ENCODE measurements around the gene P2RY8.

The P2RY8 gene

GRCh38 chrX:1502853-1503252 lies 34.1 kb downstream of the P2RY8 start:
- TF ChIP-seq, protein P1, sequence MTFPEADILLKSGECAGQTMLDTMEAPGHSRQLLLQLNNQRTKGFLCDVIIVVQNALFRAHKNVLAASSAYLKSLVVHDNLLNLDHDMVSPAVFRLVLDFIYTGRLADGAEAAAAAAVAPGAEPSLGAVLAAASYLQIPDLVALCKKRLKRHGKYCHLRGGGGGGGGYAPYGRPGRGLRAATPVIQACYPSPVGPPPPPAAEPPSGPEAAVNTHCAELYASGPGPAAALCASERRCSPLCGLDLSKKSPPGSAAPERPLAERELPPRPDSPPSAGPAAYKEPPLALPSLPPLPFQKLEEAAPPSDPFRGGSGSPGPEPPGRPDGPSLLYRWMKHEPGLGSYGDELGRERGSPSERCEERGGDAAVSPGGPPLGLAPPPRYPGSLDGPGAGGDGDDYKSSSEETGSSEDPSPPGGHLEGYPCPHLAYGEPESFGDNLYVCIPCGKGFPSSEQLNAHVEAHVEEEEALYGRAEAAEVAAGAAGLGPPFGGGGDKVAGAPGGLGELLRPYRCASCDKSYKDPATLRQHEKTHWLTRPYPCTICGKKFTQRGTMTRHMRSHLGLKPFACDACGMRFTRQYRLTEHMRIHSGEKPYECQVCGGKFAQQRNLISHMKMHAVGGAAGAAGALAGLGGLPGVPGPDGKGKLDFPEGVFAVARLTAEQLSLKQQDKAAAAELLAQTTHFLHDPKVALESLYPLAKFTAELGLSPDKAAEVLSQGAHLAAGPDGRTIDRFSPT (tag by site-specific recombination; IDR thresholded peaks at IDR 0.05) = no peak
- H3K27ac ChIP-seq (ENCODE audit: extremely low read depth, low read depth, low read length) = no peak overlapping the region
- no peaks in the 10 kb centered on the region for H3K9me3 ChIP-seq (ENCODE audit: control insufficient read depth, insufficient read depth, low read depth, low read length)
- ChIA-PET POLR2A (no interaction called here), CTCF (no interaction called here)
- H3K4me1 ChIP-seq (ENCODE audit: control insufficient read depth, insufficient read depth, low read length) = no peaks in the 10 kb centered on the region
- no peaks in the 10 kb centered on the region for H3K36me3 ChIP-seq (ENCODE audit: control insufficient read depth in 2 of 2, insufficient read depth in 1 of 2, low read length in 2 of 2)
- H3K4me3 ChIP-seq (ENCODE audit: low read depth, low read length) = no peak overlapping the region

DNA sequence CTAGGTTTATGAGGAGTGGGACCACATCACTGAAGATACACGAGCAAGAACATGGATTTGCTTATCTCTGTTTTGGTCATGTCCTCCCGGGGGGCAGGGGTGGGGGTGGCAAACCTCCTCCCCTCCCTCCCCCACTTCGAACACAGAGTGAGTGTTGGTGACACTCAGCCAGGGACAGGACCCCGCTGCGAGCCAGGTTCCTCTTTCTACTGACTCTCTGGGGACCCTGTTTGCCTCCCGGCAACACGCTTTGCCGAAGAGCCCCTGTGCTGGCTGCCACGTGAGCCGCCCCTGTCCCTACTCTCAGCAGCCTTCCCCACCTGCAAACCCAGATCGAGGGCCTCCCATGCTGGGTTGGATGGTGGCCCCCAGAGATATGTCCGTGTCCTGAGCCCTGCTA lies 34.7 kb downstream of the P2RY8 start:
- Histone ChIP-seq H3K36me3 (ENCODE audit: control insufficient read depth in 2 of 2, insufficient read depth in 1 of 2, low read length in 2 of 2) (no peaks in the 10 kb centered on the region), H3K9me3 (ENCODE audit: control insufficient read depth, insufficient read depth, low read depth, low read length) (no peaks in the 10 kb centered on the region), H3K4me1 (ENCODE audit: control insufficient read depth, insufficient read depth, low read length) (no peaks in the 10 kb centered on the region), H3K27ac (ENCODE audit: extremely low read depth, low read depth, low read length) (no peak overlapping the region), H3K4me3 (ENCODE audit: low read depth, low read length) (no peak overlapping the region)
- no peak for TF ChIP-seq ZNF2 (tag by site-specific recombination; IDR thresholded peaks at IDR 0.05)
- no peak for TF ChIP-seq ZNF677 (tag by site-specific recombination; IDR thresholded peaks at IDR 0.05)
- TF ChIP-seq ZNF624 (tag by site-specific recombination; IDR thresholded peaks at IDR 0.05) = no peak
- TF ChIP-seq, protein P2, sequence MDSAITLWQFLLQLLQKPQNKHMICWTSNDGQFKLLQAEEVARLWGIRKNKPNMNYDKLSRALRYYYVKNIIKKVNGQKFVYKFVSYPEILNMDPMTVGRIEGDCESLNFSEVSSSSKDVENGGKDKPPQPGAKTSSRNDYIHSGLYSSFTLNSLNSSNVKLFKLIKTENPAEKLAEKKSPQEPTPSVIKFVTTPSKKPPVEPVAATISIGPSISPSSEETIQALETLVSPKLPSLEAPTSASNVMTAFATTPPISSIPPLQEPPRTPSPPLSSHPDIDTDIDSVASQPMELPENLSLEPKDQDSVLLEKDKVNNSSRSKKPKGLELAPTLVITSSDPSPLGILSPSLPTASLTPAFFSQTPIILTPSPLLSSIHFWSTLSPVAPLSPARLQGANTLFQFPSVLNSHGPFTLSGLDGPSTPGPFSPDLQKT (IDR thresholded peaks at IDR 0.05; ENCODE audit: borderline replicate concordance, low read depth, low read length) = no peak
- TF ChIP-seq ZBTB21 (tag by site-specific recombination; IDR thresholded peaks at IDR 0.05) = no peak
- no peak for TF ChIP-seq ZNF211 (tag by site-specific recombination; IDR thresholded peaks at IDR 0.05; ENCODE audit: low read depth)
- no peak for TF ChIP-seq ZNF513 (tag by site-specific recombination; IDR thresholded peaks at IDR 0.05)
- TF ChIP-seq ZNF416 (tag by site-specific recombination; IDR thresholded peaks at IDR 0.05) = no peak
- no peak for TF ChIP-seq ZNF830 (tag by site-specific recombination; IDR thresholded peaks at IDR 0.05; ENCODE audit: low read depth)
- TF ChIP-seq, protein P3, sequence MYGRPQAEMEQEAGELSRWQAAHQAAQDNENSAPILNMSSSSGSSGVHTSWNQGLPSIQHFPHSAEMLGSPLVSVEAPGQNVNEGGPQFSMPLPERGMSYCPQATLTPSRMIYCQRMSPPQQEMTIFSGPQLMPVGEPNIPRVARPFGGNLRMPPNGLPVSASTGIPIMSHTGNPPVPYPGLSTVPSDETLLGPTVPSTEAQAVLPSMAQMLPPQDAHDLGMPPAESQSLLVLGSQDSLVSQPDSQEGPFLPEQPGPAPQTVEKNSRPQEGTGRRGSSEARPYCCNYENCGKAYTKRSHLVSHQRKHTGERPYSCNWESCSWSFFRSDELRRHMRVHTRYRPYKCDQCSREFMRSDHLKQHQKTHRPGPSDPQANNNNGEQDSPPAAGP (tag by site-specific recombination; IDR thresholded peaks at IDR 0.05) = no peak
- TF ChIP-seq GFI1B (tag by site-specific recombination; IDR thresholded peaks at IDR 0.05) = no peak
- TF ChIP-seq, protein P4, sequence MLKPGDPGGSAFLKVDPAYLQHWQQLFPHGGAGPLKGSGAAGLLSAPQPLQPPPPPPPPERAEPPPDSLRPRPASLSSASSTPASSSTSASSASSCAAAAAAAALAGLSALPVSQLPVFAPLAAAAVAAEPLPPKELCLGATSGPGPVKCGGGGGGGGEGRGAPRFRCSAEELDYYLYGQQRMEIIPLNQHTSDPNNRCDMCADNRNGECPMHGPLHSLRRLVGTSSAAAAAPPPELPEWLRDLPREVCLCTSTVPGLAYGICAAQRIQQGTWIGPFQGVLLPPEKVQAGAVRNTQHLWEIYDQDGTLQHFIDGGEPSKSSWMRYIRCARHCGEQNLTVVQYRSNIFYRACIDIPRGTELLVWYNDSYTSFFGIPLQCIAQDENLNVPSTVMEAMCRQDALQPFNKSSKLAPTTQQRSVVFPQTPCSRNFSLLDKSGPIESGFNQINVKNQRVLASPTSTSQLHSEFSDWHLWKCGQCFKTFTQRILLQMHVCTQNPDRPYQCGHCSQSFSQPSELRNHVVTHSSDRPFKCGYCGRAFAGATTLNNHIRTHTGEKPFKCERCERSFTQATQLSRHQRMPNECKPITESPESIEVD (tag by site-specific recombination; IDR thresholded peaks at IDR 0.05) = no peak
- TF ChIP-seq ZNF19 (tag by site-specific recombination; IDR thresholded peaks at IDR 0.05; ENCODE audit: low read depth) = no peak
- POLR2A ChIA-PET = no interaction called here
- CTCF ChIA-PET = no interaction called here

Data from HEK293 (cell line).